GM21367 (cell line): Measurements from ENCODE around the gene LPP.
A peak's percentile ranks its signal among the peaks of the same experiment; 100 is the strongest.

Source experiments
- ATAC-seq: cut with Tn5 transposase; IDR thresholded peaks from one replicate; pipeline ENCODE4 v1.9.1; 2021; ENCODE audit not compliant: unreplicated experiment

The LPP gene

GRCh38 chr3:188194332-188194731 lies 40.4 kb downstream of the LPP start:
- no peak for ATAC-seq

DNA sequence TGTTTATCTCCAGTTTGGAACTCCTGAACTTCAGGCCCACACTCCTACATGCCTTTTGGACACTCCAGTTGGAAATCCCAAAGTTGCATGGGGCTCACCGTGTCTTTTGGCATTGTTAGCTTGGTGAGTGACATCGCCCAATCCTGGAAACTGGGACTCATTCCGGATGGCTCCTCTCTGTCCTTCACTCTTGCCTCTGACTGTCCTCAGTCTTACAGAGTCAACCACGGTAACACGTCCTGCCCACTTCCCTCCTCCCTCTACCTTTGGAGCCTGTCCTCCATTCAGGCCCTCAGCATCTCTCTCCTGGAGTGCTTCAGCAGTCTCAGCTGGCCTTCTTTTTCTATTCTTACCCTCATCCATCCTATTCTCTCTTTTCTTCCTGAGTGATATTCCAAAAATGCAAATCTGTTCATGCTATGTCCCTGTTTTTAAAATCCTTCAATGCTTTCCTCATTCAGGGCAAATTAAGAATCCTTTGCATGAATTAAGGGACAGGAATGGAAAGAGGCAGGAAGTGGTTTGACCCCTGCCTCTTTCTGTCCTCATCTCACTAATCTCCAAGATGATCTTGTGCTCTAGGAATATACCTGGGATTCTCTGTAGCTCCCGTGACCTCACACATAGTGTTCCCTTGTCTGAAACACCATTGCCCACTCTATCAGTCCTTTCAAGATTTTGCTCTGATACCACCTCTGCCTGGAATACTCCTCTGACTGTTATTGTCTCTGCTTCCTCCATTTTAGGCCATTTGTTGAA lies 42.5 kb downstream of the LPP start:
- no peak for ATAC-seq

DNA sequence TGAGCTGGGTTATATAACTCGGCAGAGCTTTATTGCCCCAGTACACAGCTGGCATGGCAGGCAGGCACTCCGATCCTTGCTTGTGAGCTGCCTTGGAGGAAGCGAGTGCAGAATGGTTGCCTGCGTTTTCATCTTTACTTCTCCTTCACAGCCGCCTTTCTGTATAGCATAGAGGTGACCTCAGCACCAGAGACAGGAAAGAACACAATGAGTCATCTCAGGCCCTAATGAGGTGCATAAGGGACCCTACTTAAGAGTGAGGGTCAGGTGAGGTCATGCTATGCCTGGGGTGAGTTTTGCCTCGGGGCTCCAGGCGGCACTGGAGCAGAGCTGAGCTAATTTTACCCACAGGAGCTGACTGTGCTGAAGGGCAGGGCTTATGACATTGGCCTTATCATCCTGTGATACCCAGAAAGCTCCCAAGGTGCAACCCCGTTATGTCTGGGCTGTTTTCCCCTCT lies 43.5 kb downstream of the LPP start:
- peak; percentile 60 for ATAC-seq

- no peak for ATAC-seq
Observed at GRCh38 chr3:188198001-188198400, 44.0 kb downstream of the LPP start.

- no peak for ATAC-seq
Observed at GRCh38 chr3:188198760-188199327, 44.9 kb downstream of the LPP start.

GRCh38 chr3:188199386-188199785 lies 45.4 kb downstream of the LPP start:
- ATAC-seq, result no peak

- ATAC-seq, result no peak
Observed at GRCh38 chr3:188200481-188200880, 46.5 kb downstream of the LPP start.

DNA sequence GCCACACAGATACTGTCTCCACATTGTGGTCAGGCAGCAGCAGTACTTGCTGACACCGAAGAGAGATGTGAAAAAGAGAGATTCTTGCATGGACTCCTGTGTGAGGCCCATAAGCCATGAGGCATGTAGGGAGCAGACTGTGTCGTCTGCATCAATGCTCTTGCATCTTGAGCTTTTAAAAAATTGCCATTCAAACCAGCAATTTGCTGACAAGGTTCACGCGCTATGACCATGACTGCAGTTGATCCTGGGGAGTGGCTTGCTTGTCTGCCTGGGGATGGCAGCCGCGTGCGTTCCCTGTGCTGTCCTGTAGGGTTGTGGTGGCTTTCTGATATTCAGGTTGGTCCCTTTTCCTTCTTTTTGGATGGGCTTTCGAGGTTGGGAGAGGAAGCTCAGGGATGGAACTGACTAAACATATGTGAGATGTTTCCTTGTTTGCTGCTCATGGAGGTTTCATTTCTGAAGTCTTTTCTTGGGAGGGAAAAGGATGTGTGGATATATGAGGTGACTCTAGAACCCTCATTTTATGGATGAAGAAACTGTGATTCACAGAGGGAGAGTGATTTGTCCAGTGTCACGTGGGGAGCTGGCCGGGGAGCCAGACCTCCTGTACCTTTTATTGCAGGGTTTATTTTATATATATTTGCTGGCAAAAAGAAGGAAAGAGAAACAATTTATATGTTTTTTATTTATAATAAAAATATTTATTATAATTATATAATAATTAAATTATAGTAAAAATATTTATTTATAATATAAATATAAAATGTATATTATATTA lies 48.6 kb downstream of the LPP start:
- ATAC-seq, result no peak

DNA sequence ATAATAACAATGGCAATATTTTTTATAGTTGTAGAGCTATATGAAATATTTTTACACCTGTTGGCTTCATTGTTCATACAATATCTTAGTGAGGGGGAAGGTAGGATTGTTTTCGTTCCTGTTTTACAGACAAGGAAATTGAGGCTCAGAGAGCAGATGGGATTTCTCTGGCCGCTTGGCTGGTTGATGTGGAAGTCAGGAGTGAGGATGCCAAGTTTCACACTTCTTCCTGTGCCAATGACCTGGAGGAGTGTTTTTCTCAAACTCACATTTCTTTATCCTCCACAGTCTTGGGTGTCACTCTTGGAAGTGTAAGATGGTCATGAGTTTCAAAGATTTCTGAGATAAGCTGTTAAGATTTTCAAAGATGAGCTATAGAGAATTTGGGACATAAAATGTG lies 50.6 kb downstream of the LPP start:
- ATAC-seq, result no peak

DNA sequence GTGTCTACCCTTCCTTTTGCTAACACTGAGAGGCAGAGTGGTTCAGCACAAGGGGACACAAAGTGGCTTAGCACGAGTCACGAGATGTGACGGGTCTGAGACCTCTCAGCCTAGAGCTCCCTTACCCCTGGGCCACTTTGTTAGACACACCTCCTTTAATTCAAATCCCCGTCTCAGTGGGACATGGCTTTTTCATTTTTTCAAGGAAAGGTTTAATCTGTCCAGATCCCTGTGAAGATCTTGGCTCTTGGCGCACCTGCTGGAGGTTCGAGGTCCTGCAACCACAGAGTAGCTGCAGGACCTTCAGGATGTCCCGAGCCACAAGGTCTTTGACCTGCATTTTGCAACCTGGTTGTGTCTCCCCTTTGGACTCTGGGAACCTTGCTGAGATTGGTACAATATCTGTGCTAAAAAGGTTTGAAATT lies 52.0 kb downstream of the LPP start:
- no peak for ATAC-seq

DNA sequence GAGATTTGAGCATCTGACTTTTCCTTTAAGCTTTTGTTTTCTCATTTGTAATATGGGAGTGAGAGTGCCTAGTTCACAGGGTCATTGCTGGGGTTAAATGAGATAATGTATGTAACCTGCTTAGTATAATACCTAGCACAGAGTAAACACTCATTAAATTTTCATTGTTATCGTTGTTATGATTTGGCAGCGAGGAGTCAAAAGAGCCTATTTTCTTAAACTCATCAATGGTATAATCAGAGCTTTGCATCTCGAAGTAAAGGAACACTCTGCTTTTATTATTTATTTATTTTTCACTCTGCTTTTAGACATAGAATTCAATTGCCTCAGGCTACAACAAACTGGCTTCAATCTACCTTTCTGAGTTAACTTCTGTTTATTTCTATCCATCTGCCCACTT lies 52.8 kb downstream of the LPP start:
- no peak for ATAC-seq

DNA sequence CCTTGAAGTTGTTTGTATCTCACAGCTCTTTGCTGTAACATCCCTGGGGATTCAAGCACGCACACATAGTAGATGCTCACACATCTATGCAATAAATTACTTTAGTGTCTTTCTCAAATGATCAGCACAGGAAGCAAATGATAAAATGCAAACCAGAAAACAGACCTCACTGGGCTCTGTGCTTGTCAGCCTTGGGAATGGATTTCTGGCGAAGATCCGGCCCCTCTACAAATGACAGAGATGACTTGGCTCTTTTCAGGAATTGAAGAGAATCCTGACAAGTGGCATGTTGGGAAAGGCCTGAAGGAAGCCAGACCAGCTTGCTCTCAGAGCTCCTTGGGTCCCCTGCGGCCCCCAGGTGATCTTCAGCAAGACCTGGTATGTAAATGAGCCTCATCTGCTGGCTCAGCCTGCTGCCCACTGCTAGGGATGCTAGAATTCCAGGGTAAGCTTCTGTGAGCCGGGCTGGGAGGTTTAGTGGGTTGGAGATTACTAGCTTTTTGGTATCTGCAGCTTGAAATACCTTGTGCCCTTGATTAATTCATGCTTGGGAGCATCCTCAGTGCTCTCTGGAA lies 54.1 kb downstream of the LPP start:
- ATAC-seq, result no peak

DNA sequence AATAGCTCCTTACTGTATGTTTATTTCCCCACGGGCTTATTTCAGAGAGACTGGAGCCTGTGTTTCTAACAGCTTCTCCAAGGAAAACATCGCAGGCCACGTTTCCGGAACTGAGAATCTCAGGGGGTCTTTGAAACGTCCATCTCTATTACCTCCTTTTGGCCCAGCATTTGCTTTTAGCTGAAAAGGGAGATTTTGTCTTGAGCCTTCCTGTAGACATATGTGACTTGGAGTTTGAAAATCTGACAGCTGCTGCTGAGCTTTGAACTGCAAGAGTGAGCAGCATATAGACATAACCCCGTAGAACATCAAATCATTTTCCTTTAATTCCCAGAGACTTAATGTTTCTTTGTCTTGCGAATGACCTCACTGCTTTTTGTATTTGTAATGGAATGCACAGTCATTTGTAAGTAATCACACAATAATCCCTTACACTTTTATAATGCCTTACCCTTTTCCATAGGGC lies 54.6 kb downstream of the LPP start:
- ATAC-seq, result no peak

- no peak for ATAC-seq
Observed at GRCh38 chr3:188209034-188209433, 55.1 kb downstream of the LPP start.

GRCh38 chr3:188209740-188210139 lies 55.8 kb downstream of the LPP start:
- no peak for ATAC-seq

GRCh38 chr3:188211476-188211875 lies 57.5 kb downstream of the LPP start:
- ATAC-seq, result no peak

- ATAC-seq, result no peak
Observed at GRCh38 chr3:188212308-188212969, 58.5 kb downstream of the LPP start.

- ATAC-seq, result no peak
Observed at GRCh38 chr3:188214442-188214841, 60.5 kb downstream of the LPP start.

DNA sequence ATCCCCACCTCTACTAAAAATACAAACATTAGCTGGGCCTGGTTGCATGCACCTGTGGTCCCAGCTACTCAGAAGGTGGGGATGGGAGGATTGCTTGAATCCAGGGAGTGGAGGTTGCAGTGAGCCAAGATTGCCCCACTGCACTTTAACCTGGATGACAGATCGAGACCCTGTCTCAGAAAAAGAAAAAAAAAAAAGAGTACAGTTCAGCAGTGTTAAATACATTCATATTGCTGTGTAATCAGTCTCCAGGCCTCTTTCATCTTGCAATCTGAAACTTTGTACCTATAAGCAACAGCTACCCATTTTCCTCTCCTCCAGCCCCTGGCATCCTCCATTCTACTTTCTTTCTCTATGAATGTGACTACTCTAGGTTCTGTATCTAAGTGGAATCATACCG lies 61.2 kb downstream of the LPP start:
- no peak for ATAC-seq

- ATAC-seq, result no peak
Observed at GRCh38 chr3:188217011-188217463, 63.1 kb downstream of the LPP start.

DNA sequence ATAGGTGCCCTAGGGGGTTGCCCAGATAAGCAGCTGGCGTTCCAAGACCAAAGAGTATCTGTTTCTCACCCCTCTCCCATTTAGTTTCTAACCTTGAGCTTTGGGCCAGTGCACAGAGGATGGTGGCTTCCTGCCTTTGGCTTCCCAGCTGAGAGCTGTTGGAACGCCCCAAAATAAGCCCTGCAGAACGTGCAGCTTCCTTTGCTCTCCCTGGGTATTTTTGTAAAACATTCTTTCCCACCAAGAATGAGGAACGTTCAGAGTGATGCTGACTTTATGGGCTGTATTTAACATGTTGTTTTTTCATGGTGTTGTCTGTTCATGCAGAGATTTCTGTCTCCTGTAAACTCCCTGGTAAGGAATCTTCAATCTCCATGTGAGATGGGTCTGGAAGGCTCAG lies 63.8 kb downstream of the LPP start:
- ATAC-seq, result no peak
